ENCODE results near the gene ALK. TPM values are rescaled to one million over a fixed set of nuclear protein-coding genes. Genes with fewer than 3 reads are reported as not detected.

The ALK gene
- total and polyA plus RNA-seq, 7 experiments from 2014 or later: 0.13 TPM; not detected in 6

GRCh38 chr2:29697181-29697580, 224.2 kb downstream of the ALK start:
- Mint-ChIP-seq H3K36me3 (no peaks in the 10 kb centered on the region), H3K4me1 (peaks cover 0 to 2% (median 0%) of the 10 kb centered on the region in 7 donors), H3K4me3 (no peak overlapping the region), H3K27me3 (peaks cover 0 to 13% (median 9%) of the 10 kb centered on the region in 5 donors), H3K27ac (no peak overlapping the region), H3K9me3 (peaks cover 0 to 7% (median 0%) of the 10 kb centered on the region in 11 donors)
- intact Hi-C loops (cut with micrococcal nuclease): no loop called here
- Histone ChIP-seq H3K27ac (ENCODE audit: low read depth, low read length) (no peak overlapping the region), H3K27me3 (ENCODE audit: control insufficient read depth in 2 of 2, insufficient read depth in 2 of 2, low read length in 2 of 2) (no peaks in the 10 kb centered on the region), H3K4me1 (ENCODE audit: control insufficient read depth in 2 of 2, insufficient read depth in 2 of 2, low read length in 2 of 2) (no peaks in the 10 kb centered on the region), H3K36me3 (ENCODE audit: control insufficient read depth in 2 of 3, insufficient read depth in 3 of 3, low read length in 3 of 3) (no peaks in the 10 kb centered on the region), H3K4me3 (ENCODE audit: low read length) (no peak overlapping the region), H3K9me3 (ENCODE audit: control insufficient read depth in 2 of 3, low read length in 3 of 3) (no peaks in the 10 kb centered on the region)
- POLR2A ChIA-PET: no interaction called here
- DNase-seq (no peak), ATAC-seq (no peak)
- CTCF ChIA-PET: no interaction called here

- Mint-ChIP-seq H3K36me3 (no peaks in the 10 kb centered on the region), H3K27ac (no peak overlapping the region), H3K4me1 (no peaks in the 10 kb centered on the region), H3K9me3 (peaks cover 0 to 5% (median 0%) of the 10 kb centered on the region in 11 donors), H3K4me3 (no peak overlapping the region), H3K27me3 (peaks cover 0 to 23% (median 18%) of the 10 kb centered on the region in 5 donors)
- intact Hi-C loops (cut with micrococcal nuclease): no loop called here
- no peak for ATAC-seq
- DNase-seq: no peak
- no peaks in the 10 kb centered on the region for H3K36me3 ChIP-seq (ENCODE audit: control insufficient read depth in 2 of 3, insufficient read depth in 3 of 3, low read length in 3 of 3)
- H3K27me3 ChIP-seq (ENCODE audit: control insufficient read depth in 2 of 2, insufficient read depth in 2 of 2, low read length in 2 of 2): no peaks in the 10 kb centered on the region
- no peak overlapping the region for H3K27ac ChIP-seq (ENCODE audit: low read depth, low read length)
- no peaks in the 10 kb centered on the region for H3K4me1 ChIP-seq (ENCODE audit: control insufficient read depth in 2 of 2, insufficient read depth in 2 of 2, low read length in 2 of 2)
- CTCF ChIA-PET: no interaction called here
- H3K9me3 ChIP-seq (ENCODE audit: control insufficient read depth in 2 of 3, low read length in 3 of 3): no peaks in the 10 kb centered on the region
- H3K4me3 ChIP-seq (ENCODE audit: low read length): no peak overlapping the region
- POLR2A ChIA-PET: no interaction called here
Measured at GRCh38 chr2:29694741-29695140, 226.6 kb downstream of the ALK start.

GRCh38 chr2:29691391-29691950, 229.9 kb downstream of the ALK start:
- peaks cover 0 to 38% (median 29%) of the 10 kb centered on the region in 5 donors for H3K27me3 Mint-ChIP-seq
- POLR2A ChIA-PET: no interaction called here
- H3K36me3 Mint-ChIP-seq: no peaks in the 10 kb centered on the region
- no peak overlapping the region for H3K27ac Mint-ChIP-seq
- intact Hi-C loops (cut with micrococcal nuclease): no loop called here
- Histone ChIP-seq H3K27me3 (ENCODE audit: control insufficient read depth in 2 of 2, insufficient read depth in 2 of 2, low read length in 2 of 2) (no peaks in the 10 kb centered on the region), H3K4me3 (ENCODE audit: low read length) (no peak overlapping the region), H3K4me1 (ENCODE audit: control insufficient read depth in 2 of 2, insufficient read depth in 2 of 2, low read length in 2 of 2) (no peaks in the 10 kb centered on the region), H3K9me3 (ENCODE audit: control insufficient read depth in 2 of 3, low read length in 3 of 3) (no peaks in the 10 kb centered on the region), H3K27ac (ENCODE audit: low read depth, low read length) (no peak overlapping the region), H3K36me3 (ENCODE audit: control insufficient read depth in 2 of 3, insufficient read depth in 3 of 3, low read length in 3 of 3) (no peaks in the 10 kb centered on the region)
- ATAC-seq (no peak), DNase-seq (no peak)
- CTCF ChIA-PET: no interaction called here
- no peak overlapping the region for H3K4me3 Mint-ChIP-seq
- peaks cover 0 to 5% (median 0%) of the 10 kb centered on the region in 11 donors for H3K9me3 Mint-ChIP-seq
- no peaks in the 10 kb centered on the region for H3K4me1 Mint-ChIP-seq

GRCh38 chr2:29689666-29690065, 231.7 kb downstream of the ALK start:
- Histone ChIP-seq H3K27me3 (ENCODE audit: control insufficient read depth in 2 of 2, insufficient read depth in 2 of 2, low read length in 2 of 2) (no peaks in the 10 kb centered on the region), H3K36me3 (ENCODE audit: control insufficient read depth in 2 of 3, insufficient read depth in 3 of 3, low read length in 3 of 3) (no peaks in the 10 kb centered on the region), H3K27ac (ENCODE audit: low read depth, low read length) (no peak overlapping the region), H3K9me3 (ENCODE audit: control insufficient read depth in 2 of 3, low read length in 3 of 3) (no peaks in the 10 kb centered on the region), H3K4me3 (ENCODE audit: low read length) (no peak overlapping the region), H3K4me1 (ENCODE audit: control insufficient read depth in 2 of 2, insufficient read depth in 2 of 2, low read length in 2 of 2) (no peaks in the 10 kb centered on the region)
- CTCF ChIA-PET: no interaction called here
- Mint-ChIP-seq H3K4me3 (no peak overlapping the region), H3K4me1 (no peaks in the 10 kb centered on the region), H3K27ac (no peak overlapping the region), H3K27me3 (peaks cover 0 to 37% (median 34%) of the 10 kb centered on the region in 5 donors), H3K36me3 (no peaks in the 10 kb centered on the region), H3K9me3 (peaks cover 0 to 4% (median 0%) of the 10 kb centered on the region in 11 donors)
- no peak for DNase-seq
- no peak for ATAC-seq
- POLR2A ChIA-PET: no interaction called here
- intact Hi-C loops (cut with micrococcal nuclease): no loop called here

GRCh38 chr2:29688429-29688828, 233.0 kb downstream of the ALK start:
- intact Hi-C loops (cut with micrococcal nuclease): no loop called here
- POLR2A ChIA-PET: no interaction called here
- H3K4me3 Mint-ChIP-seq: no peak overlapping the region
- Histone ChIP-seq H3K27ac (ENCODE audit: low read depth, low read length) (no peak overlapping the region), H3K27me3 (ENCODE audit: control insufficient read depth in 2 of 2, insufficient read depth in 2 of 2, low read length in 2 of 2) (no peaks in the 10 kb centered on the region), H3K36me3 (ENCODE audit: control insufficient read depth in 2 of 3, insufficient read depth in 3 of 3, low read length in 3 of 3) (no peaks in the 10 kb centered on the region), H3K4me1 (ENCODE audit: control insufficient read depth in 2 of 2, insufficient read depth in 2 of 2, low read length in 2 of 2) (no peaks in the 10 kb centered on the region), H3K4me3 (ENCODE audit: low read length) (no peak overlapping the region), H3K9me3 (ENCODE audit: control insufficient read depth in 2 of 3, low read length in 3 of 3) (no peaks in the 10 kb centered on the region)
- no peak for DNase-seq
- peaks cover 0 to 38% (median 35%) of the 10 kb centered on the region in 5 donors for H3K27me3 Mint-ChIP-seq
- CTCF ChIA-PET: no interaction called here
- no peak for ATAC-seq
- H3K27ac Mint-ChIP-seq: no peak overlapping the region
- H3K9me3 Mint-ChIP-seq: peaks cover 0 to 2% (median 0%) of the 10 kb centered on the region in 11 donors
- H3K4me1 Mint-ChIP-seq: no peaks in the 10 kb centered on the region
- H3K36me3 Mint-ChIP-seq: no peaks in the 10 kb centered on the region

- Histone ChIP-seq H3K27ac (ENCODE audit: low read depth, low read length) (no peak overlapping the region), H3K27me3 (ENCODE audit: control insufficient read depth in 2 of 2, insufficient read depth in 2 of 2, low read length in 2 of 2) (no peaks in the 10 kb centered on the region), H3K36me3 (ENCODE audit: control insufficient read depth in 2 of 3, insufficient read depth in 3 of 3, low read length in 3 of 3) (no peaks in the 10 kb centered on the region), H3K9me3 (ENCODE audit: control insufficient read depth in 2 of 3, low read length in 3 of 3) (no peaks in the 10 kb centered on the region), H3K4me3 (ENCODE audit: low read length) (no peak overlapping the region), H3K4me1 (ENCODE audit: control insufficient read depth in 2 of 2, insufficient read depth in 2 of 2, low read length in 2 of 2) (no peaks in the 10 kb centered on the region)
- intact Hi-C loops (cut with micrococcal nuclease): no loop called here
- DNase-seq (no peak), ATAC-seq (no peak)
- POLR2A ChIA-PET: no interaction called here
- no peak overlapping the region for H3K27ac Mint-ChIP-seq
- peaks cover 0 to 51% (median 35%) of the 10 kb centered on the region in 5 donors for H3K27me3 Mint-ChIP-seq
- no peak overlapping the region for H3K4me3 Mint-ChIP-seq
- H3K4me1 Mint-ChIP-seq: no peaks in the 10 kb centered on the region
- CTCF ChIA-PET: no interaction called here
- H3K9me3 Mint-ChIP-seq: peaks cover 0 to 2% (median 0%) of the 10 kb centered on the region in 11 donors
- H3K36me3 Mint-ChIP-seq: no peaks in the 10 kb centered on the region
Measured at GRCh38 chr2:29687121-29687520, 234.3 kb downstream of the ALK start.

GRCh38 chr2:29676886-29677453, 244.4 kb downstream of the ALK start:
- H3K4me3 ChIP-seq (ENCODE audit: low read length): no peak overlapping the region
- ATAC-seq (no peak), DNase-seq (no peak)
- no peaks in the 10 kb centered on the region for H3K4me1 Mint-ChIP-seq
- H3K4me1 ChIP-seq (ENCODE audit: control insufficient read depth in 2 of 2, insufficient read depth in 2 of 2, low read length in 2 of 2): no peaks in the 10 kb centered on the region
- no peak overlapping the region for H3K27ac ChIP-seq (ENCODE audit: low read depth, low read length)
- ChIA-PET POLR2A (no interaction called here), CTCF (no interaction called here)
- H3K27me3 Mint-ChIP-seq: peaks cover 13 to 30% (median 27%) of the 10 kb centered on the region in 5 donors
- peaks cover 0 to 17% (median 4%) of the 10 kb centered on the region in 11 donors for H3K9me3 Mint-ChIP-seq
- H3K27ac Mint-ChIP-seq: no peak overlapping the region
- no peaks in the 10 kb centered on the region for H3K36me3 ChIP-seq (ENCODE audit: control insufficient read depth in 2 of 3, insufficient read depth in 3 of 3, low read length in 3 of 3)
- H3K9me3 ChIP-seq (ENCODE audit: control insufficient read depth in 2 of 3, low read length in 3 of 3): no peaks in the 10 kb centered on the region
- peaks cover 0 to 3% of the 10 kb centered on the region in 2 donors for H3K27me3 ChIP-seq (ENCODE audit: control insufficient read depth in 2 of 2, insufficient read depth in 2 of 2, low read length in 2 of 2)
- intact Hi-C loops (cut with micrococcal nuclease): no loop called here
- no peaks in the 10 kb centered on the region for H3K36me3 Mint-ChIP-seq
- no peak overlapping the region for H3K4me3 Mint-ChIP-seq

Measured in naive thymus-derived CD4-positive, alpha-beta T cell (primary cell).